ENCODE data around the gene ZNF565. TPM values are rescaled to one million over a fixed set of nuclear protein-coding genes. Genes with fewer than 3 reads are reported as not detected.

ZNF565 gene
- polyA plus RNA-seq, 1 donor (not counting 4 experiments of a cell fraction or from before 2014, with no cell fraction given) = 2.3 TPM

- peaks cover 18% of the 10 kb centered on the region for H4K20me1 ChIP-seq (ENCODE audit: control insufficient read depth, extremely low read depth, insufficient read depth, low read length)
- no peaks in the 10 kb centered on the region for H3K9me3 ChIP-seq (ENCODE audit: control insufficient read depth, low read depth, low read length)
- no peaks in the 10 kb centered on the region for H3K9me1 ChIP-seq (ENCODE audit: control insufficient read depth, extremely low read depth, insufficient read depth, low read length)
- H3K27ac ChIP-seq (ENCODE audit: control insufficient read depth, insufficient read depth, low read length) = no peak overlapping the region
- H3K27me3 ChIP-seq (ENCODE audit: control insufficient read depth, extremely low read depth, insufficient read depth, low read length) = no peaks in the 10 kb centered on the region
- no peak overlapping the region for H3K4me3 ChIP-seq (ENCODE audit: control insufficient read depth in 2 of 3, extremely low read depth in 1 of 3, insufficient read depth in 2 of 3, low read depth in 1 of 3, low read length in 3 of 3)
- no peak for TF ChIP-seq EZH2 (IDR thresholded peaks at IDR 0.05; ENCODE audit: low read length)
- no peak for TF ChIP-seq CTCF (optimal IDR thresholded peaks at IDR 0.05 in 1 of 3, IDR thresholded peaks at IDR 0.05 in 1 of 3, conservative IDR thresholded peaks at IDR 0.05 in 1 of 3; ENCODE audit: extremely low read depth in 1 of 3, insufficient read depth in 2 of 3, low read length in 3 of 3)
- FAIRE-seq = no peak
- H2AFZ ChIP-seq (ENCODE audit: control insufficient read depth, low read length) = no peak overlapping the region
- dilution Hi-C loops (cut with MboI; ENCODE audit: extremely low pct_ligation_motif_present, low sequenced_read_pairs) = no loop called here
- H3K4me2 ChIP-seq (ENCODE audit: control insufficient read depth, extremely low read depth, insufficient read depth, low read depth, low read length) = no peak overlapping the region
- no peak for DNase-seq (ENCODE audit: low read depth, low spot score)
- H3K4me1 ChIP-seq (ENCODE audit: control insufficient read depth, extremely low read depth, insufficient read depth, low read length) = peaks cover 6% of the 10 kb centered on the region
- peaks cover 20 to 36% of the 10 kb centered on the region in 2 experiments for H3K36me3 ChIP-seq (ENCODE audit: control insufficient read depth in 2 of 2, extremely low read depth in 1 of 2, insufficient read depth in 2 of 2, low read length in 2 of 2)
- peaks cover 86% of the 10 kb centered on the region for H3K79me2 ChIP-seq (ENCODE audit: control insufficient read depth, insufficient read depth, low read length)
- no peak overlapping the region for H3K9ac ChIP-seq (ENCODE audit: control insufficient read depth, extremely low read depth, insufficient read depth, low read length)
Measured at GRCh38 chr19:36225219-36225892, 10.9 kb upstream of the ZNF565 start.

GRCh38 chr19:36222503-36222902 is 8.0 kb upstream of the ZNF565 start:
- Histone ChIP-seq H2AFZ (ENCODE audit: control insufficient read depth, low read length) (no peak overlapping the region), H4K20me1 (ENCODE audit: control insufficient read depth, extremely low read depth, insufficient read depth, low read length) (peaks cover 23% of the 10 kb centered on the region), H3K4me2 (ENCODE audit: control insufficient read depth, extremely low read depth, insufficient read depth, low read depth, low read length) (no peak overlapping the region), H3K4me1 (ENCODE audit: control insufficient read depth, extremely low read depth, insufficient read depth, low read length) (peaks cover 6% of the 10 kb centered on the region), H3K79me2 (ENCODE audit: control insufficient read depth, insufficient read depth, low read length) (peaks cover 93% of the 10 kb centered on the region), H3K27ac (ENCODE audit: control insufficient read depth, insufficient read depth, low read length) (no peak overlapping the region), H3K9me1 (ENCODE audit: control insufficient read depth, extremely low read depth, insufficient read depth, low read length) (no peaks in the 10 kb centered on the region), H3K9ac (ENCODE audit: control insufficient read depth, extremely low read depth, insufficient read depth, low read length) (no peak overlapping the region), H3K27me3 (ENCODE audit: control insufficient read depth, extremely low read depth, insufficient read depth, low read length) (no peaks in the 10 kb centered on the region), H3K36me3 (ENCODE audit: control insufficient read depth in 2 of 2, extremely low read depth in 1 of 2, insufficient read depth in 2 of 2, low read length in 2 of 2) (peaks cover 10 to 20% of the 10 kb centered on the region in 2 experiments), H3K4me3 (ENCODE audit: control insufficient read depth in 2 of 3, extremely low read depth in 1 of 3, insufficient read depth in 2 of 3, low read depth in 1 of 3, low read length in 3 of 3) (no peak overlapping the region), H3K9me3 (ENCODE audit: control insufficient read depth, low read depth, low read length) (no peaks in the 10 kb centered on the region)
- DNase-seq (ENCODE audit: low read depth, low spot score) (no peak), FAIRE-seq (no peak)
- TF ChIP-seq CTCF (optimal IDR thresholded peaks at IDR 0.05 in 1 of 3, IDR thresholded peaks at IDR 0.05 in 1 of 3, conservative IDR thresholded peaks at IDR 0.05 in 1 of 3; ENCODE audit: extremely low read depth in 1 of 3, insufficient read depth in 2 of 3, low read length in 3 of 3) = no peak
- TF ChIP-seq EZH2 (IDR thresholded peaks at IDR 0.05; ENCODE audit: low read length) = no peak
- dilution Hi-C loops (cut with MboI; ENCODE audit: extremely low pct_ligation_motif_present, low sequenced_read_pairs) = no loop called here

Measured in keratinocyte (primary cell).